Smooth muscle cell (in vitro differentiated cells): ENCODE data around the gene NAPG. TPM values are rescaled to one million over a fixed set of nuclear protein-coding genes. Genes with fewer than 3 reads are reported as not detected.
"Not testable (repeated sequence)": the region's sequence is repeated elsewhere in the genome, so short reads cannot be mapped to it uniquely, and the experiment has no call there.

Experiments
- DNase-seq: peaks from one replicate; lab custom pipeline; 2025; ENCODE audit not compliant: unreplicated experiment; lab: John Stamatoyannopoulos, UW
- H2AFZ ChIP-seq: fragments of 200-600 bp; sonication (generic); 2 replicates; pipeline ENCODE4 v1.6.0; 2016; ENCODE audit warnings: antibody characterized with exemption, low read depth, mild to moderate bottlenecking
- H3F3A ChIP-seq: fragments of 200-600 bp; sonication (generic); 2 replicates; pipeline ENCODE4 v1.6.0; 2017; ENCODE audit warnings: antibody characterized with exemption, low read depth
- H3K27ac ChIP-seq: fragments of 200-600 bp; sonication (generic); 2 replicates; pipeline ENCODE4 v1.5.1; 2016; ENCODE audit warnings: low read depth, mild to moderate bottlenecking
- H3K27me3 ChIP-seq: fragments of 200-600 bp; sonication (generic); 2 replicates; pipeline ENCODE4 v1.6.1; 2016; ENCODE audit warnings: low read depth, mild to moderate bottlenecking
- H3K36me3 ChIP-seq: fragments of 200-600 bp; sonication (generic); 2 replicates; pipeline ENCODE4 v1.5.1; 2016; ENCODE audit warnings: low read depth
- H3K4me1 ChIP-seq: fragments of 200-600 bp; sonication (generic); 2 replicates; pipeline ENCODE4 v1.5.1; 2016; ENCODE audit warnings: low read depth
- H3K4me2 ChIP-seq: fragments of 200-600 bp; sonication (generic); 2 replicates; pipeline ENCODE4 v1.6.0; 2016; ENCODE audit warnings: mild to moderate bottlenecking
- H3K4me3 ChIP-seq: fragments of 200-600 bp; sonication (generic); 2 replicates; pipeline ENCODE4 v1.5.1; 2016; ENCODE audit warnings: mild to moderate bottlenecking
- H3K79me2 ChIP-seq: fragments of 200-600 bp; sonication (generic); 2 replicates; pipeline ENCODE4 v1.6.0; 2016; ENCODE audit warnings: low read depth, mild to moderate bottlenecking
- H3K9ac ChIP-seq: fragments of 200-600 bp; sonication (generic); 2 replicates; pipeline ENCODE4 v1.6.0; 2016; ENCODE audit warnings: low read depth
- H3K9me3 ChIP-seq: fragments of 200-600 bp; sonication (generic); replicated peaks from 2 replicates; pipeline ENCODE4 v1.5.1; 2016; ENCODE audit warnings: low read depth
- H4K20me1 ChIP-seq: fragments of 200-600 bp; sonication (generic); 2 replicates; pipeline ENCODE4 v1.6.0; 2016; ENCODE audit warnings: low read depth
- WGBS: methylation state at CpG from one replicate; pipeline ENCODE4 v1.1.7; 2016; ENCODE audit warnings: low lambda C conversion rate; 5-methylcytosine and 5-hydroxymethylcytosine counted together
- polyA plus RNA-seq: library from polyadenylated mRNA; unstranded; fragments of >200 nt; fragmentation: Nextera tagmentation; extraction: Ambion mirVana; gene quantifications from 2 replicates; pipeline ENCODE4 v1.2.1, GENCODE V29; 2016
- total RNA-seq: library from RNA; depleted of rRNA; stranded (reverse); fragments of >200 nt; gene quantifications from 2 replicates; pipeline ENCODE4 v1.2.3, GENCODE V29; 2014
- TF ChIP-seq, protein P1 (sequence below): fragments of 200-600 bp; sonication (generic); IDR thresholded peaks from 2 replicates; pipeline ENCODE4 v1.5.1; 2017; ENCODE audit warnings: borderline replicate concordance, mild to moderate bottlenecking, antibody characterized with exemption; ENCODE audit not compliant: insufficient read depth, poor library complexity, severe bottlenecking

Gene NAPG
- total and polyA plus RNA-seq, 2 experiments from 2014 or later: 30.2 to 57.4 TPM

DNA sequence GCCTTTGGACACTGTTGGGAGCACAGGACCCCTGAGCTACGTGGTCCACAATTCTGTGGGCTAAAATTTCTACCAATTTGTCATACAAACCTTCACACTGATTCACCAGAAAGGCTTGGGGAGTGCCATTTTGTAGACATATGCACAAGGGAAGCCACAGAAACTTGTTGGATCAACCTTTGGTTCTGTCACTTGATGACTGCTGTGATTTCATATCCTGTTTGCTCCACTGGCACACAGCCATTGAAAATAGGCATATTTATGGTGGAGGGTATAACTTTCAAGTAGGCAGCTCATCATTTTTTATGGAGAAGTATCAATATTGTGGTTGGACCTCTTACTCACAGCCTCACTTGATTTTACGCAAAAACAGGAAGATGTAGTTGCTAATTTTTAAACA, 10.5 kb downstream of the NAPG start:
- Histone ChIP-seq H3K79me2 (peaks cover 55% of the 10 kb centered on the region), H3K27ac (no peak overlapping the region), H3K9me3 (no peaks in the 10 kb centered on the region), H2AFZ (no peak overlapping the region), H3K4me1 (no peaks in the 10 kb centered on the region), H4K20me1 (peaks cover 72% of the 10 kb centered on the region), H3K9ac (no peak overlapping the region), H3K27me3 (no peaks in the 10 kb centered on the region), H3F3A (no peaks in the 10 kb centered on the region), H3K36me3 (peaks cover 21% of the 10 kb centered on the region), H3K4me2 (no peak overlapping the region), H3K4me3 (no peak overlapping the region)
- TF ChIP-seq, protein P1, sequence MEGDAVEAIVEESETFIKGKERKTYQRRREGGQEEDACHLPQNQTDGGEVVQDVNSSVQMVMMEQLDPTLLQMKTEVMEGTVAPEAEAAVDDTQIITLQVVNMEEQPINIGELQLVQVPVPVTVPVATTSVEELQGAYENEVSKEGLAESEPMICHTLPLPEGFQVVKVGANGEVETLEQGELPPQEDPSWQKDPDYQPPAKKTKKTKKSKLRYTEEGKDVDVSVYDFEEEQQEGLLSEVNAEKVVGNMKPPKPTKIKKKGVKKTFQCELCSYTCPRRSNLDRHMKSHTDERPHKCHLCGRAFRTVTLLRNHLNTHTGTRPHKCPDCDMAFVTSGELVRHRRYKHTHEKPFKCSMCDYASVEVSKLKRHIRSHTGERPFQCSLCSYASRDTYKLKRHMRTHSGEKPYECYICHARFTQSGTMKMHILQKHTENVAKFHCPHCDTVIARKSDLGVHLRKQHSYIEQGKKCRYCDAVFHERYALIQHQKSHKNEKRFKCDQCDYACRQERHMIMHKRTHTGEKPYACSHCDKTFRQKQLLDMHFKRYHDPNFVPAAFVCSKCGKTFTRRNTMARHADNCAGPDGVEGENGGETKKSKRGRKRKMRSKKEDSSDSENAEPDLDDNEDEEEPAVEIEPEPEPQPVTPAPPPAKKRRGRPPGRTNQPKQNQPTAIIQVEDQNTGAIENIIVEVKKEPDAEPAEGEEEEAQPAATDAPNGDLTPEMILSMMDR: no peak
- 97% methylated on average over 2 of the region's 2 CpGs for WGBS
- DNase-seq: no peak

GRCh38 chr18:10537765-10538164, 11.9 kb downstream of the NAPG start:
- Histone ChIP-seq H3K9me3 (no peaks in the 10 kb centered on the region), H2AFZ (no peak overlapping the region), H3K4me2 (no peak overlapping the region), H3K9ac (no peak overlapping the region), H3K27ac (no peak overlapping the region), H3F3A (no peaks in the 10 kb centered on the region), H3K36me3 (peaks cover 27% of the 10 kb centered on the region), H3K27me3 (no peaks in the 10 kb centered on the region), H3K4me1 (no peaks in the 10 kb centered on the region), H3K4me3 (no peak overlapping the region), H3K79me2 (peaks cover 42% of the 10 kb centered on the region), H4K20me1 (peaks cover 67% of the 10 kb centered on the region)
- no peak for DNase-seq
- WGBS: 98% methylated on average over 2 of the region's 2 CpGs
- TF ChIP-seq, protein P1: no peak

DNA sequence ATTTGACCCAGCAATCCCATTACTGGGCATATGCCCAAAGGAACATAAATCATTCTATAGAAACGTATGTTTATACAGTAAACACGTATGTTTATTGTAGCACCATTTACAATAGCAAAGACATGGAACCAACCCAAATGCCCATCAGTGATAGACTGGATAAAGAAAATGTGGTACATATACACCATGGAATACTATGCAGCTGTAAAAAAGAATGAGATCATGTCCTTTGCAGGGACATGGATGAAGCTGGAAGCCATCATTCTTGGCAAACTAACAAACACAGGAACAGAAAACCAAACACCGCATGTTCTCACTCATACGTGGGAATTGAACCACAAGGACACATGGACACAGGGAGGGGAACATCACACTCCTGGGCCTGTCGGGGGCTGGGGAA, 13.3 kb downstream of the NAPG start:
- H3K27ac ChIP-seq, H3K4me2 ChIP-seq, H3K9me3 ChIP-seq, H2AFZ ChIP-seq, DNase-seq, H3K9ac ChIP-seq, H3K4me1 ChIP-seq, H3K4me3 ChIP-seq, H3F3A ChIP-seq, H3K27me3 ChIP-seq: not testable (repeated sequence)
- WGBS: 95% methylated on average over 5 of the region's 5 CpGs
- Histone ChIP-seq H3K79me2 (peaks cover 28% of the 10 kb centered on the region), H4K20me1 (peaks cover 67% of the 10 kb centered on the region), H3K36me3 (peaks cover 27% of the 10 kb centered on the region)

- no peaks in the 10 kb centered on the region for H3K9me3 ChIP-seq
- H3K9ac ChIP-seq: no peak overlapping the region
- peaks cover 38% of the 10 kb centered on the region for H3K36me3 ChIP-seq
- H3F3A ChIP-seq: no peaks in the 10 kb centered on the region
- DNase-seq: no peak
- no peak overlapping the region for H3K27ac ChIP-seq
- H3K4me2 ChIP-seq: no peak overlapping the region
- no peaks in the 10 kb centered on the region for H3K4me1 ChIP-seq
- H4K20me1 ChIP-seq: peaks cover 57% of the 10 kb centered on the region
- TF ChIP-seq, protein P1: no peak
- H3K27me3 ChIP-seq: no peaks in the 10 kb centered on the region
- H3K4me3 ChIP-seq: no peak overlapping the region
- H3K79me2 ChIP-seq: peaks cover 6% of the 10 kb centered on the region
- H2AFZ ChIP-seq: no peak overlapping the region
Measured at GRCh38 chr18:10543277-10543676, 17.4 kb downstream of the NAPG start.
